ENCODE data around the gene C9.
"Not testable (repeated sequence)": the region's sequence is repeated elsewhere in the genome, so short reads cannot be mapped to it uniquely, and the experiment has no call there.

The C9 gene

DNA sequence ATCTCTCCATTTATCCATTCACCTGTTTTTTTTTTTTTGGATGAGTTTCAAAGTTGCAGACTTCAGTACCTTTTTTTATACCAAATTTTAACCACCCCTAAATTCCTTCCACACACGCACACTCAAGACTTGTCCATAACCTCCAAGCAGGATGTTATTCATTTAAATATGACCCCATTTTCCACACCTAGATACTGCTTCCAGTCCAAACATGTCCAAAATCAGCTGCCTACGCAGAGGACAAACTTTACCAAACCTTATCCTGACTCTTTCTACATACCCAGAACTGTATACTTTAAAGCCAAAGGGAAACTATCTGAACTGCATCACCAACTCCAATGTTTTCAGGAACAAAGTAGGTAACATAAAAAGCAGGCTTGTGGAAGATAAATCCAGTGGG lies 108.9 kb downstream of the C9 start:
- DNase-seq = no peak

DNA sequence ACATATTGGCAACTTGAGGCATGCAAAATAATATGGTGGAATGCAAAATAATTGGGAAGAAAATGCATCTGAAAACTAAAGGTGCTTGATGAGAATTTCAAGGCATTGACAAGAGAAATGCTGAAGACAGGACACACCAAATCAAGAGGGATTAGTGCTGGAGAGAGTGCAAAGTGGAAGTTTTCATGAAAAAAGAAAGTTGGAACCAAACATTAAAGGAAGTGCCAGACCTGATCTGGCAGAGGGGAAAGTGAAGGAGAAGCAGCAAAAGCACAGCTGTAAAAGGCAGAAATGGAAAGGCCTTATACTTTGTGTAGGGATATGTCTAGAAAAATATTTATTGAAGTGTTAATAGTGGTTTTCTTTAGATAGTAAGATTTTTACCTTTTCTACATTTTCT lies 109.6 kb downstream of the C9 start:
- no peak for DNase-seq

DNA sequence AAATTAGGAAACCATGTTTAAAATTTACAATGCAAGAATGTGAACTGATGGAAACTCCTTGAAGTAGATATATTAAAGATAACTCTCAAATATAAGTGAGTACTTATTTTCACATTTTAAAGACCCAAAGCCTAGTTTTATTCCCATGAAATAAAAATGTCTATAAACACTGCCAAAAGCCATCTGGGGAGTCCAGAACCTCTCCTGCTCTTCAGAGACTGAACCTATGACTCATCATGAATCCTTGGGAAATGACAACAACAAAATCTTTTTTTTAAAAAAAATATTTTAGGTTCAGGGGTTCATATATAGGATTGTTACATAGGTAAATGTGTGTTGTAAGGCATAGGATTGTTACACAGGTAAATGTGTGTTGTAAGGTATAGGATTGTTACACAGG lies 111.1 kb downstream of the C9 start:
- DNase-seq = no peak

DNA sequence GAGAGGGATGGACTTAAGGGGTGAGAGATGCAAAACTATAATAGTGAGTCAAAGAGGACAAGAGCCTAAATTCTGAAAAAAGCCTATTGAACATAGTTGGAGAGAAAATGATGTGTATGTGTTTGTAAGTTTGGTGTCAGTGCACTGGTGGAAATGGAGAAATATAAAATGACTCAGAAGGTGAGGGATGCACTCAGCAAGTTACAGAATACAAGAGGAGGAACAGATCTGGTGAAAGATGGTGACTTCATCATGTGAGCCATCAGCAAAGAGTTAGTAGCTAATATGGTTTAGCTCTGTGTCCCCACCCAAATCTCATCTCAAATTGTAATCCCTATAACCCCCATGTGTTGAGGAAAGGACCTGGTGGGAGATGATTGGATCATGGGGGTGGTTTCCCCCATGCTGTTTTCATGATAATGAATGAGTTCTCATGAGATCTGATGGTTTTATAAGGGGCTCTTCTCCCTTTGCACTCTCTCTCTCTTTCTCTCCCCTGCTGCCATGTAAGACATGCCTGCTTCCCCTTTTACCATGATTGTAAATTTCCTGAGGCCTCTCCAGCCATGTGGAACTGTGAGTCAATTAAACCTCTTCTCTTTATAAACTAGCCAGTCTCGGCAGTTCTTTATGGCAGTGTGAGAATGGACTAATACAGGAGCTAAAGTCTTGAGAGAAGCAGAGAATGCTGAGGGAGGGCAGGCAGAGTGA lies 114.6 kb downstream of the C9 start:
- DNase-seq = no peak

DNA sequence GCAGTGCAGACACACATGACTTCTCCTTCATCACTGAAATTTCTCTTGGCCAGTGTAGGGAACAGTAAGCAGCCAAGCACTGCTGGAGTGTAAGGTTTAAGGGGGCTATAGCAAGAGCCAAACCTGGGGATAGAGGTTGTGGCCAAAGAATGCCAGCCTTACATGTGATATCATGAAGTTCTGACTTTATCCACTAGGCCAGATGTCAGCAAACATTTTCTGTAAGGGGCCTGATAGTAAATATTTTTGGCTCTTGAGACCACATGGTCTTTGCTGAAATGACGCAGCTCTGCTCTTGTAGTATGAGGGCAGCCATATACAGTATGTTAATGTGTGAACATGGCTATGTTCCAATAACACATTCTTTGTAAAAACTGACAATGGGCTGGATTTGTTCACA lies 115.2 kb downstream of the C9 start:
- no peak for DNase-seq

DNA sequence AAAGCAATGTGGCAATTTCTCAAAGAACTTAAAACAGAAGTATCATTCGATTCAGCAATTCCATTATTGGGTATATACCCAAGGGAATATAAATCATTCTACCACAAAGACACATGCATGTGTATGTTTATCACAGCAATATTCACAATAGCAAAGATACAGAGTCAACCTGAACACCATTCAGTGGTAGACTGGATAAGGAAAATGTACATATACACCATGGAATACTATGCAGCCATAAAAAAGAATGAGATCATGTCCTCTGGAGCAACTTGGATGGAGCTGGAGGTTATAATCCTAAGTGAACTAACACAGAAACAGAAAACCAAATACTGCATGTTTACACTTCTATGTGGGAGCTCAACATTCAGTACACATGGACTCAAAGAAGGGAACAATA lies 123.5 kb downstream of the C9 start:
- DNase-seq = no peak

DNA sequence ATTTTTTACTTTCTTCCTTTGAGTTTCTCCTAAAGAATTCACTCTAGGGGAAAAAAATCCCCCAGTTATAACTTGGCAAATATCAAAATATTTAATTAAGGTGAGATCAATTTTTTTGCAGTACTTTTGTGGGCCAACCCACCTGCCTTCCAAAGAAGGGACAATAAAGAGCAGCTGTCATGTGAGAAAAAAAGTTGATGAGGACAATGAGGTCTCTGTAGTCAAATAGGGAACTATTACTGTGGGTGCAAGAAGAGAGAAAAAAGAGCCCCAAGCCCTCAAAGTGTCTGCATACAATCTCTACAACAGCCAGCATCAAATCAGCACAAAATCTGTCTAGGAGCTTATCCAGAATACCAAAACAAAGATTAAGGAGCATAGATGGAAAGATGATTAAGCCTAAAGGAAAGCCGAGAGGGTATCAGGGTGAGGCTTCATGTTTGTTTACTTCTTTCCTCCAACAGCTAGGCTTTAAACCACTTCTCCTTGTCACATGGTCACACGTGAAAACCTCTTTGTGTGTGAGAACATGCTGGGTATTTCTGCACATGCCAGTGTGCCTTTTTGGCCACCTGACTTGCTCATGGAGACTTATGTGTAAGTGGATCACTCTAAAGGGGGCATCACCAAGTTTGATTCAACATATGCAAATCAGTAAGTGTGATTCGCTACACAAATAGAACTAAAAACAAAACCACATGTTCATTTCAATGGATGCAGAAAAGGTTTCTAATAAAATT lies 125.8 kb downstream of the C9 start:
- no peak for DNase-seq

DNA sequence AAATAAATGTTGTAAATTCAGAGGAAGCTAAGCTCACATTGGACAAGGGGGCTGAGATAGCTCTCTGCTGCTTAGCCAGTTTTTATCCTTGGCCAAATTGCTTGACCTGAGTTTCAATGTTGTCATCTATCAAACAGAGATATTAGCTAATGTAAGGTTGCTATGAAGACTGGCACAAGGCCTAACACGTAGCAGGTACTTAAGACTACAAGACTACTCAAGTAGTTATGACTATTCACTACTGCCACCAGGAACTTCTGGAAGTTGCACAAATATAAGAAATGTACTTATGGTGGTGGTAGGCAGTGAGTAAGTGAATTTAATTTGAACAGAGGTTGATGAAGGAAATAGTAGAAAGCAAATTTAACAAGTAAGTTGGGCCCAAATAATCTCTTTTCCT lies 127.6 kb downstream of the C9 start:
- DNase-seq = no peak

DNA sequence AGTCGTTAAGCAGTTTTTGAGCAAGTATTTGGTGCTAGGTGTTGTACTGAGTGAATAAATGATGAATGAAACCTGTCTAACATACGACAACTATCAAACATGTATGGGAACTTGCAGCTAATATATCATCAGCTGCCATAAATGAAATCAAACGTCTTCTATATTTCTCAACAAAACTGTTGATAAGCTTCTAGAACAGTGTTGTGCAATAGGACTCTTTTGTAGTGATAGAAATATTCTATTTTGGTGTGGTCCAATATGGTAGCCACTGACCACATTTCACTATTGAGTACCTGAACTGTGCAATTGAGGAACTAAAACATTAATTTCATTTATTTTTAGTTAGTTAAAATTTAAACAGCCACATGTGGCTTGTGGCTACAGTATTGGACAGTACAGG lies 128.6 kb downstream of the C9 start:
- DNase-seq = no peak

DNA sequence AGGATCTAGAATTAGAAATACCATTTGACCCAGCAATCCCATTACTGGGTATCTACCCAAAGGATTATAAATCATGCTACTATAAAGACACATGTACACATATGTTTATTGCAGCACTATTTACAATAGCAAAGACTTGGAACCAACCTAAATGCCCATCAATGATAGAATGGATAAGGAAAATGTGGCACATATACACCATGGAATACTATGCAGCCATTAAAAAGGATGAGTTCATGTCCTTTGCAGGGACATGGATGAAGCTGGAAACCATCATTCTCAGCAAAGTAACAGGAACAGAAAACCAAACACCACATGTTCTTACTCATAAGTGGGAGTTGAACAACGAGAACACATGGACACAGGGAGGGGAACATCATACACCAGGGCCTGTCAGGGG lies 129.8 kb downstream of the C9 start:
- DNase-seq = not testable (repeated sequence)

All from activated CD4-positive, CD25-positive, alpha-beta regulatory T cell treated with anti-CD3 and anti-CD28 coated beads, Interleukin-2, amount 50 U/mL, for 72 hours (primary cell).